ENCODE measurements around the gene FAM20C. TPM values are rescaled to one million over a fixed set of nuclear protein-coding genes. Genes with fewer than 3 reads are reported as not detected.

The FAM20C gene
- polyA plus RNA-seq (ENCODE audit: insufficient read length in 4 of 4): 10 to 100 TPM; 33.4 to 73.7 (median 63.3) TPM

- peak in 2 of 4 donors; percentile 64 to 74 for DNase-seq (ENCODE audit: low read depth in 4 of 4, low spot score in 3 of 4)
These were observed at the start of gene FAM20C for GRCh38 chr7:191981-192649. Gene FAM20C (plus strand): TSS chr7:192571. CDS start chr7:193200, 629 bp downstream.

GRCh38 chr7:143145-143751, 49.1 kb upstream of the FAM20C start:
- DNase-seq (ENCODE audit: low read depth in 4 of 4, low spot score in 3 of 4): no peak

- no peak for DNase-seq (ENCODE audit: low read depth in 4 of 4, low spot score in 3 of 4)
These were observed 48.4 kb upstream of the FAM20C start for GRCh38 chr7:143811-144453.

DNA sequence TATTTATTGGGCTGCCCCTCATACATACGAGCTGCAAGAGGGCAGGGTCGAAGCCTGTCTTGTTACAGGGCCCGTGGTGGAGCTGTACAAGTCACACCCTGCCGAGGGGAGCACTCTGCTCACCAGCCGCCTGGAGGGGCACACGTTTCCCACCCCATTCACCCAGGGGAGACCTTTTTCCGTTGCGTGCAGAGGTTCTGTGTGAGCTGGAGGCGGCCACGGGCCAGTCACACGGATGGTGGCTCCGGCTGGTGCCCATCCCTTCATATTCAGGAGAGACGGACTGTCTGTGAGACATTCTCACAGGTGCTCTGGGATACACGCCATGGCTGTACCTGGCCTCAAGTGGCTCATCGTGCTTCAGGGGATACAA, 47.9 kb upstream of the FAM20C start:
- no peak for DNase-seq (ENCODE audit: low read depth in 4 of 4, low spot score in 3 of 4)

GRCh38 chr7:145863-146262, 46.5 kb upstream of the FAM20C start:
- DNase-seq (ENCODE audit: low read depth in 4 of 4, low spot score in 3 of 4): no peak

- no peak for DNase-seq (ENCODE audit: low read depth in 4 of 4, low spot score in 3 of 4)
These were observed 43.8 kb upstream of the FAM20C start for GRCh38 chr7:148543-148931.

GRCh38 chr7:148932-149790, 43.2 kb upstream of the FAM20C start:
- peak; percentile 96 to 99 (median 96) for DNase-seq (ENCODE audit: low read depth in 4 of 4, low spot score in 3 of 4)

- DNase-seq (ENCODE audit: low read depth in 4 of 4, low spot score in 3 of 4): no peak
These were observed 42.4 kb upstream of the FAM20C start for GRCh38 chr7:149791-150636.

DNA sequence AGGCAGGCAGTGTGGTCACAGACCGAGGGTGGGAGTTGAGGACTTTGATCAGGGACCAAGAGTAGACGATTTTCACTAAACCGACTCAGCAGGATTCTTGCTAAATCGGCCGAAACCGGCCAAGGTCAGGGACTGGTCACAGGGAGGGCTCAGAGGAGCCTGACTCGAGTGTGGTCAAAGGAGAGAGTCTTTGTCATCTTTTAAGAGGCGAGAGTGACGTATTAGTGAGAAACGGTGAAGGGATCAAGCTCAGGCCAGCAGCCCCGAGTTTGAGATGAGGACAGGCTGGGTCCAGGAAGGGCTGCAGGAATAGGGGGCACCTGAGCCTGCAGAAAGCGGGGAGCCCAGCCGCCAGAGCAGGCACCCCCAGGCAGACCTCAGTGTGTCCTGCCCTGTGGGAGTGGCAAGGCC, 41.6 kb upstream of the FAM20C start:
- peak in 1 of 4 donors; percentile 56 for DNase-seq (ENCODE audit: low read depth in 4 of 4, low spot score in 3 of 4)

DNA sequence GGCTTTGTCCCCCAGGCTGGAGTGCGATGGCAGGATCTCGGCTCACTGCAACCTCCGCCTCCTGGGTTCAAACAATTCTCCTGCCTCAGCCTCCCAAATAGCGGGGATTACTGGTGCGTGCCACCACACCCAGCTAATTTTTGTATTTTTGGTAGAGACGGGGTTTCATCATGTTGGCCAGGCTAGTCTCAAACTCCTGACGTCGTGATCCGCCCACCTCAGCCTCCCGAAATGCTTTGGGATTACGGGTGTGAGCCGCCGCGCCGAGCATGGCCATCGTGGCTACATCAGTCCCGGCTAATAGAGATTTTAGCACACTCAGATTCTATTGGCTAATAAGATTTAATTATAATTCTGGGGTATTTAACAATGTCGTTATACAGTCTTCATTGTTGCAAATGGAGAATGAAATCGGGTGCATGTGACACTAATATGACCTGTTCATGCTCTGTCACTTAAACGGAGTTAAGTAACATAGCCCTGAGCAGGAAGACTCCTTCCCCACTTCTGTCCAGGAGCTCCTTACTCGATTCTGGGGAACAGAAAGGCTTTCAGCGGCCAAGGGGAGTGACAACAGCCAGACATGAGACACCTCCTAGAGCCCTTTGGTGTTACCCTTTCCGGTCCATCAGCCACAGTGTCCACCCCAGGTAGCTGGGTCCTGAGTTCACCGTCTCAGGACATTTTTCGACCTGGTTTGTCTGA, 40.9 kb upstream of the FAM20C start:
- DNase-seq (ENCODE audit: low read depth in 4 of 4, low spot score in 3 of 4): no peak

GRCh38 chr7:152702-153391, 39.5 kb upstream of the FAM20C start:
- DNase-seq (ENCODE audit: low read depth in 4 of 4, low spot score in 3 of 4): no peak

- DNase-seq (ENCODE audit: low read depth in 4 of 4, low spot score in 3 of 4): no peak
These were observed 38.8 kb upstream of the FAM20C start for GRCh38 chr7:153604-154003.

DNA sequence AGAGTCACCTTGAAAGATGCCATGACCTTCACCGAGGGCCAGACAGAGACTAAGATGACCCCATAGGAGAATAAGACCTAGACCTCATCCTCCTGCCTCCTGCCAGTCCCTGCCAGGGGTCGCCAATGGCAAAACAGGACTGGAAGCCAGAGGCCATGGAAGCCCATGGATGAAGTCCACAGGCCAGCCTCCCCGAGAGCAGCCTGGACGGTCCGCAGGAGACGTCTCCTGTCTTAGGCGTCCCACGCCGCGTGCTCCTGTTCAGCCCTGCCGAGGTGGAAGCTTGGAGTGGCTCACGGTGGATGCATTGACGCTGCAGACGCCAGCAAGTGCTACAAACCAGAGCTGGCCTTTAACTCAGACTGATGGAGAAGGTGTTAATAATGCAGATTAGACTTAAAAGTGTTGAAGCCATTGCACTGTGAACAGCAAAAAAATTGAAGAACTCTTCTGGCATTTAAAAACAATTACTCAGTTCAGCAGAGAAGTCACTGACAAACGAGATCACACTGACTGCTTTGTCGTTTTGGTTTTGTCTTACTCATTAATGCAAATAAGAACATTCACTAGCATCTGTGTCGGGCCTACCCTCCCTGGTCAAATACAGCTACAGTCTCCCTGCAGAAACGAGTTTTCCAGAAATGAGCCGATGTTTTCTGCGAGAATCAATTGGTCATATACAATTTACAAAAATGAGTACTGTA, 38.1 kb upstream of the FAM20C start:
- DNase-seq (ENCODE audit: low read depth in 4 of 4, low spot score in 3 of 4): no peak

DNA sequence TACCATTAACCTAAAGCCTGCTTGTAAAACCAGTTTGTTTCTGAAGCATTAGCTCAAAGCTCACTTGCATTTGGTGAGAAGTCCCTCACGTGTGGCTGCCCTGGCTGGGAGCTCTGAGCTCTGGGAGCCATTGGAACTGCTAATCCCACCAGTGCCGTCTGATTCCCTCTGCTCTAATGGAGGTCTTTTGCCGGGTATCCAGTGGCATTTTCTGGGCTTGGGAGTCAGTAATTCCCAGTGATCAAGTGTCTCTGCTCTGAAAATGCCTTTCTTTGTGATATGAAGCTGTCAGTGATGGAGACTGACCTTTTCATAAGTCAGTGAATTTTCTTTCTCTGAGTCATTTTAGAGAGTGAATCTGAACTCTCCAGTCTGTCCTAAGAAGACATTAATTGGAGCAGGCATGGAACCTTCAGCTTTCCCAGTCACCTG, 36.9 kb upstream of the FAM20C start:
- no peak for DNase-seq (ENCODE audit: low read depth in 4 of 4, low spot score in 3 of 4)

- DNase-seq (ENCODE audit: low read depth in 4 of 4, low spot score in 3 of 4): no peak
These were observed 36.0 kb upstream of the FAM20C start for GRCh38 chr7:156111-157007.

DNA sequence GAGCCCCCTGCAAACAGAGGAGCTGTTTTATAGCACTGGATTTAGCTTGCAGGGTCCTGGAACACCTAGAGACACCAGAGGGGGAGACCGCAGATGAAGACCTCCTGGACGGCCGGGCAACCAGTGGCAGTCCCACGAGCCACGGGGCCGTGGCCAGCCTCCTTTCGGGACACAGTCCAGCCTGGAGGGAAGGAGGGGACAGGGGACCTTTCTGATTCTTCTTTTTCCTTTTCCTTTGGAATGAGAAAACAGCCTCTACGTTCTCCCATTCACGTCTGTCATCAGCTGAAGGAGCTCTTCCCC, 35.4 kb upstream of the FAM20C start:
- DNase-seq (ENCODE audit: low read depth in 4 of 4, low spot score in 3 of 4): no peak

Data from left renal pelvis (tissue), 4 donors.